Measurements from ENCODE around the gene LY6G5C.

The LY6G5C gene

DNA sequence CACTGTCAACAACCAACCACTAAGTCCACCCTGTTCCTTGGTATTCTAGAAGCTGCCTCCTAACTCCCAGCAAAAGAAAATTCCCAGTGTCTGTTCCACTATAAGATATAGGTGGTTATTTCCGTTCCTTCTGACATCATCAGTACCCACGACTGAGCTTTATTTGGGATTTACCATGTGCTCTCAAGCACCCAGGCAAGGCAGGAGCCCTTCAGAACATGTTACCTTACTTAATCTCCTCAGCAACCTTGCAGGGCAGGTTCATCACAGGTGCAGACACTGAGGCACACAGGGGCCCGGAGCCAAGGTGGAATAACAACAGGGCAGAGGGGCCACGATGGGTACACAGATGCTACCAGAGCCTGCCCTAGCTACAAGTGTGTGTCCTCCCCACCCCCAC lies 11.5 kb upstream of the LY6G5C start:
- Histone ChIP-seq H3K4me3 (no peak overlapping the region), H3K4me2 (no peak overlapping the region), H3K27ac (no peak overlapping the region), H3K27me3 (no peaks in the 10 kb centered on the region), H3K9ac (no peak overlapping the region), H3K4me1 (0 out of 2 replicates have a peak, but pooled peaks cover 3% of the 10 kb centered on the region), H3K36me3 (peaks cover 99% of the 10 kb centered on the region), H4K20me1 (peaks cover 5% of the 10 kb centered on the region; the same call in 1 of the 2 replicates), H3K9me3 (no peaks in the 10 kb centered on the region)
- no peak for TF ChIP-seq Cebpa-rat (IDR thresholded peaks at IDR 0.05)

DNA sequence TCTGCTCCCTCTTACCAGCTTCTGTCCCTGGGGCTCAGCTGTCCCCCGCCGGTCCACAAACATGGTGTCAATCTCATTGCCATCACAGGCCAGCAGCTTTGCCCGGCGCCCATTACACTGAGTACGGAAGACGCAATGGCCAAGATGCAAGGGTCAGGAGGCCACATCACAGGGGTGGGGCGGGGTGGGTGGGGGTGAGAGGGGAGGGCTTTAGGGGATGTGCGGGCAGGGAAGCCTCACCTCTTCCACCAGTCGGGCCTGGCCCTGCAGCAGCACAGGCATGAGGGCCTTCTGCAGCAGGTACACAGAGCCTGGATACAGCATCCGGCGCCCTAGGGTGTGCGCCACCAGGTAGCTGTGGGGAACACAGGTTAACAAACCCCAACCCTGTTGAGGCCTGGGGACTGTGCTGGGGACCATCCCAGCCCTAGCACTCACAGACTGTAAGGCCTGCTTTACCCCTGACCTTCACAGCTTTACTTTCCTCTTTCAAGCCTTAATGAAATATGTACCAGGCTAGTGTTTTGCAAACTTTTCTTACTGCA lies 10.8 kb upstream of the LY6G5C start:
- H3K9ac ChIP-seq: no peak overlapping the region
- no peak overlapping the region for H3K27ac ChIP-seq
- no peak for TF ChIP-seq Cebpa-rat (IDR thresholded peaks at IDR 0.05)
- H3K4me1 ChIP-seq: 0 out of 2 replicates have a peak, but pooled peaks cover 3% of the 10 kb centered on the region
- no peaks in the 10 kb centered on the region for H3K27me3 ChIP-seq
- H4K20me1 ChIP-seq: no peaks in the 10 kb centered on the region
- no peak overlapping the region for H3K4me3 ChIP-seq
- no peak overlapping the region for H3K4me2 ChIP-seq
- H3K9me3 ChIP-seq: no peaks in the 10 kb centered on the region
- H3K36me3 ChIP-seq: peaks cover 99% of the 10 kb centered on the region

DNA sequence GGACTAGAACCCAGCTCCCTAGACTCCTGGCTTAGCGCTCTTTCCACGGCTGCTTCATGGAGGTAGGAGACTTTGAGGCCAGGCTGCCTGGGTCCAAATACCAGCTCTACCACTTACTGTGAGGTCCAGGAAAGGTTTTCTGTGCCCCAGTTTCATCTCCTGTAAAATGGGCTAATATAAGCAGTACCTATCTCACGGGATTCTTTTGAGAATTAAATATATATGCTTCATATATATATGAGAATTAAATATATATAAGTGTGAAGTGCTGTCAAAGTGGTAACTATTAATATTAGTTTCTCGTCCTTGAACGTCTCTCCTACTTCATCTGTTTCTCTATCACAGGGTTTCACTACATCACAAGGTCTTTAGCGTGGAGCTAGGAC lies 10.2 kb upstream of the LY6G5C start:
- Histone ChIP-seq H3K27ac (no peak overlapping the region), H3K9ac (no peak overlapping the region), H3K9me3 (no peaks in the 10 kb centered on the region), H3K27me3 (no peaks in the 10 kb centered on the region), H3K36me3 (peaks cover 99% of the 10 kb centered on the region), H3K4me3 (no peak overlapping the region), H3K4me1 (0 out of 2 replicates have a peak, but pooled peaks cover 3% of the 10 kb centered on the region), H3K4me2 (no peak overlapping the region), H4K20me1 (no peaks in the 10 kb centered on the region)
- no peak for TF ChIP-seq Cebpa-rat (IDR thresholded peaks at IDR 0.05)

DNA sequence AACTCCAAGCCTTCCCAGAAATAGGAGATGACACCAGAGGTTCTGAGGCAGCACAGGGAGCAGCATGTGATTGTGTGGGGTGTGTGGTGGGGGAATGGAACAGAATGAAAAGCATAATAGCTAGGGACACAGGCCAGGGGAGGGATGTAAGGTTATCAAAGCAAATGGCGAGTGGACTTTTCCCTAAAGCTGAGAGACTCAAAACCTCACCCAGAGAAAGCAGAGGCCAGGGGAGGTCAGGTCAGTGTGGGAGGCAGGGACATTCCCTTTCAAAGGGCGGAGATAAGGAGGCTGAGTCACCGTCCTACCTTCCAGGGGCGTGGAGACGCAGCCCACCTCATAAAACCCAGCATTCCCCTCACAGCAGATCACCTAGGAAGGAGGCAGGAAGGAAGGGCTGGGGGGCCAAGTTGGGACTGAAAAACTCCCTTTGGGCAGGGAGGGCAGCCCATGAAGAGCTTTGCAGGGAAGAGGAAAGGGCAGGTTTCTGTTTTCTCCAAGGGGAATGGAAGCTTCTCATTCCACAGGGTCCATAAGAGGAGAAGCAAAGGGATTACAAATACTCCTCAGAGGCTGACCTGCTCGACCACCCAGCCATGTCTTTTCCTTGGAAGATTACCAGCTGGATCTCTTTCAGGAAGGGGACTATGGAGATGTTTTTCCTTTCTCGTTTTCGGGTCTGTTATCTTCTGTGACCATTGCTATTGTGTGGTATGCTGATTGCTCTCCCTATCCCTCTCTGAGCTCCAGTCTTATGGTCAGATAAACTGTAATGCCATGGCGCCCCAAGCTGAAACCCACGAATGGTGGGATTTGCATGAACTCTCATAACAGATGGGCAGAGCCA lies 9.6 kb upstream of the LY6G5C start:
- TF ChIP-seq Cebpa-rat (IDR thresholded peaks at IDR 0.05): no peak
- H3K27me3 ChIP-seq: no peaks in the 10 kb centered on the region
- no peak overlapping the region for H3K4me2 ChIP-seq
- H3K4me1 ChIP-seq: 0 out of 2 replicates have a peak, but pooled peaks cover 3% of the 10 kb centered on the region
- H3K4me3 ChIP-seq: no peak overlapping the region
- H4K20me1 ChIP-seq: no peaks in the 10 kb centered on the region
- H3K9me3 ChIP-seq: no peaks in the 10 kb centered on the region
- no peak overlapping the region for H3K9ac ChIP-seq
- H3K36me3 ChIP-seq: peaks cover 99% of the 10 kb centered on the region
- no peak overlapping the region for H3K27ac ChIP-seq

DNA sequence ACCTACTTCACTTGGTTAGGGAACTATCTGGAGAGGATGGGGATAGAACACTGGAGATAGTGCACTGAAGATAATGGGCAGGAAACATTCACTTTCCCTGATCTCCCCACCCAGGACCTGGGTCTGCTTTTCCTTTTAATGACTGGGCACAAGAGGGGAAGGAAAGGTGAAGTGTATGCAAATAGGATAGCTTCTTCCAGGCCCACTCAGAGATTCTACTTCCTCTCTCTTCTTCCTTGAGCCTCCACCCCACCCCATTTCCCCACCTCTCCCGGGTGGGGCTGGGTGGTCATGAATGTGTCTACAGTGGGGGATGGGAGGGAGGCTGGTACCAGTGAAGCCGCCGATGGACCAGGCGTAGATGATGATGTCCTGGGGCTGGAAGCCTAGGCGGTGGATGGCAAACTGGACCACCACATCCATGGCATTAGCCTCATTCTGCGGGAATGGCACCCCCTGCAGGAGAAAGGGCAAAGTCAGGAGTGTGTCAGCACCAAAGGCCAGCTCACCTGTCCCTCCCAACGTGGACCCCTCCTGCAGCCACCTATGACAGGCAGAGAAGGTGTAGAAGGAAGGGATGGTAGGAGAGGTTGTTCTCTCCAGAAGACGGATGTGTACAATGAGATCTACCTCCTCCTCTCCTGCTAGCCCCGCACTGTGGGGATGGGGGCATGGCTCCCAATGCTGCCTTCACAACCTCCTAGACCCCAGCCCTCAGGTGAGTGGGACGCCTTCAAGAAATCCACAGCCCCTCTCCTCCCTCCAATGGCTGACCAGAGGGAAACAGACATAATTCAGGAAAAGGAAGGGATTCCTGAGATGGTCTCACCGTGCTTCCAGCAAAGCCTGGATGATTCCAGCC lies 8.6 kb upstream of the LY6G5C start:
- H3K27me3 ChIP-seq: no peaks in the 10 kb centered on the region
- H3K27ac ChIP-seq: no peak overlapping the region
- H4K20me1 ChIP-seq: no peaks in the 10 kb centered on the region
- H3K4me3 ChIP-seq: no peak overlapping the region
- TF ChIP-seq Cebpa-rat (IDR thresholded peaks at IDR 0.05): no peak
- H3K4me2 ChIP-seq: no peak overlapping the region
- H3K36me3 ChIP-seq: peaks cover 97% of the 10 kb centered on the region
- H3K9ac ChIP-seq: no peak overlapping the region
- H3K9me3 ChIP-seq: no peaks in the 10 kb centered on the region
- 0 out of 2 replicates have a peak, but pooled peaks cover 3% of the 10 kb centered on the region for H3K4me1 ChIP-seq

DNA sequence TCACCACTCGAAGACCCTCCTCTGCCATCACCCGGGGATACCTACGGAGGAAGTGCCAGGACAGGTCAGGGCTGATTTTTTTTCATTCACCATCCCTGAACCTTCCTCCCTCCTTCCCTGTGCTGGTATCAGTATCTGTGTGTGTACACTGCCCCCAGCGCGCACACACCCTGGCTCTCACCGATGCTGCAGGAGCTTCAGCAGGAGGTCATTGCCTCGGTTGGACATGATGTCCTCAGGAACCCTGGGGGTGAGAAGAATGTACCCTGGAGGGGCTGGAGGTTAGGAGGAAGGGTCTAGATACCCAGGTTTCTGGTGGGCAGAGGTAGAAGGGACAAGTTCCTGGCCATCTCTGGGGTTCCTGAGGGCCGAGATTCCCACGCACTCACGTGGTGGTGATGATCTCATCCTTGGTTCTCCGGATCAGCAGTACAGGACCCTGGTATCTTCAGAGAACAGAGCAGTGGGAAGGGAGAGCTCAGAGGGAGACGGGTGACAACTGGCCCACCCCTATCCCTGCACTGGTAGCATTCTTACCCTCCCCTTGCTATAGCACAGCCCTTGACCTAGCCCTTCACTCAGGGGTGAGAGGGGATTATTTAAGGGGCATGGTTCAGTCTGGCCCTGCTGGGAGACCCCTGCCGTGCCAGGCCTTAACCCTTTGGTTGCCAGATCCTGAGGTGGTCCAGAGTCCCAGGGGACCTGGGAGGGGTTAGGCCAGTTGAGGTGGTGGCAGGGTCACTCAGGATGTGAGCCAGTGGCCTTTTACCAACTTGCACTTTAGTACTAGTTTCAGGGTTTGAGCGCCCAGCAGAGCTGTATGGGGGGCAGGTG lies 7.2 kb upstream of the LY6G5C start:
- Histone ChIP-seq H3K9ac (no peak overlapping the region), H3K27me3 (no peaks in the 10 kb centered on the region), H3K27ac (no peak overlapping the region), H3K9me3 (no peaks in the 10 kb centered on the region), H3K4me2 (no peak overlapping the region), H4K20me1 (no peaks in the 10 kb centered on the region), H3K4me1 (0 out of 2 replicates have a peak, but pooled peaks cover 3% of the 10 kb centered on the region), H3K36me3 (peaks cover 97% of the 10 kb centered on the region), H3K4me3 (no peak overlapping the region)
- no peak for TF ChIP-seq Cebpa-rat (IDR thresholded peaks at IDR 0.05)

DNA sequence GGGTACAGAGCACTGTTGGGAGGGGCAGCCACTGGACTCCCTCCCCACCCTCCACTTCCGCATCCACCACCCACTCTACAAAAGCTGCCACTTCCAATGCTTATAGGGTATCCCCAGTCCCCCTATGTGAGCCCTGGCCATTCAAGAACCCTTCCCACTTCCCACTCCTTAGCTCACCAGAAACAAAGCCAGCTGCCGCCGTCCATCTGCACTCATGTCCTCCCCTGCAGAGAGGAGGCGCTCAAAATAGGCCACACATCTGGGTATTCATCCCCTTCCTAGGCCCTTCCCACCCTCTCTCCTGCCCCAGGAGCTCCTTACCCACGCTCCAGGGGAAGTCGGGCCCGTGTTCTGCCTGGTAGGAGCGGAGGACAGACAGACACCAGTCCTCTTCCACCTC lies 6.5 kb upstream of the LY6G5C start:
- H3K27me3 ChIP-seq: no peaks in the 10 kb centered on the region
- H3K4me2 ChIP-seq: no peak overlapping the region
- no peaks in the 10 kb centered on the region for H3K9me3 ChIP-seq
- no peak overlapping the region for H3K4me3 ChIP-seq
- peaks cover 91% of the 10 kb centered on the region for H3K36me3 ChIP-seq
- H3K4me1 ChIP-seq: peaks cover 8% of the 10 kb centered on the region
- no peaks in the 10 kb centered on the region for H4K20me1 ChIP-seq
- no peak for TF ChIP-seq Cebpa-rat (IDR thresholded peaks at IDR 0.05)
- no peak overlapping the region for H3K27ac ChIP-seq
- H3K9ac ChIP-seq: no peak overlapping the region

DNA sequence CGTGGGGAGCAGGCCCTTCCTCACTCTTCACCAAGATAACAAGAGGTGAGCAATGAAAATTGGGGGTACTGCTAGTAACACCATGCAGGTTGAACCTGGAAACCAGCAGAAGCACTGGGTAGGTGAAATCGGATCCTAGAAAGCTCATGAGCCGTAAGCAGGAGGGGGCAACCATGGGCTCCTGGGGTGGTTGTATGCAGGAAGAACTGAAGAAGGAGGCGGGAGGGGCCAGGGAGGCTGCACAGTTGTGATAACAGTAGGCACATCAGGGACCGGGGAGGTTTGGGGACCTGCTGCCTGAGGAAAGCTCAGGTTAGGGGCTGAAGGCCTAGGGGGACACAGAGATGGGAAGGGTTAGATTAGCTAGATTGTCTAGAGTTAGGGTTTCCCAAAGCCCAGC lies 5.6 kb upstream of the LY6G5C start:
- peaks cover 17% of the 10 kb centered on the region for H3K4me1 ChIP-seq
- H3K27me3 ChIP-seq: no peaks in the 10 kb centered on the region
- peaks cover 6% of the 10 kb centered on the region; the same call in 1 of the 2 replicates for H4K20me1 ChIP-seq
- no peak overlapping the region for H3K4me3 ChIP-seq
- TF ChIP-seq Cebpa-rat (IDR thresholded peaks at IDR 0.05): no peak
- H3K4me2 ChIP-seq: no peak overlapping the region
- H3K9ac ChIP-seq: no peak overlapping the region
- H3K27ac ChIP-seq: no peak overlapping the region
- peaks cover 83% of the 10 kb centered on the region for H3K36me3 ChIP-seq
- H3K9me3 ChIP-seq: no peaks in the 10 kb centered on the region

DNA sequence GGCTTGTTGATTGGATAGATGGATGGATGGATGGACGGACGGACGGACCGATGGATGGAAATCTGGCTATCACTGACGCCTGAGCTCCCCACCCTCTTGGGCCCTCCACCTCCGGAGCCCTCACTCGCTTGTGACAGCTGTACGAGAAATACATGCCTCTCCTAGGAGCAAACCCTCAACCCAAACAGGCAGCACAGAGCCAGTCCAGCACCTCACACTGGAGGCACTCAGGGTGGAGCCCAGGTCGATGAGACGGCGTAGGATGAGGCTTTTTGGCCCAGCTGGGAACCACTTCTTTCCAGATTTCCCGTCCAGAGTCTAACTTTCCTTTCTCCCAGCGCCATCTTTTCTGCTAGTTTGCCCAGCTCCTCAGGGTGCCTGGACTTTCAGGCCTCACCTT lies 2.7 kb upstream of the LY6G5C start:
- Histone ChIP-seq H4K20me1 (peaks cover 26% of the 10 kb centered on the region), H3K4me3 (no peak overlapping the region)

More for the DNA sequence above, 2.7 kb upstream of the LY6G5C start:
- Histone ChIP-seq H3K36me3 (peaks cover 54% of the 10 kb centered on the region), H3K9me3 (no peaks in the 10 kb centered on the region), H3K9ac (no peak overlapping the region), H3K4me2 (no peak overlapping the region), H3K27ac (no peak overlapping the region), H3K27me3 (no peaks in the 10 kb centered on the region), H3K4me1 (peaks cover 43% of the 10 kb centered on the region)
- TF ChIP-seq Cebpa-rat (IDR thresholded peaks at IDR 0.05): no peak

All from BLaER1 (cell line).